H9 (cell line): Measurements from ENCODE around the gene DELE1. TPM values are rescaled to one million over a fixed set of nuclear protein-coding genes. Genes with fewer than 3 reads are reported as not detected.

Experiments used
- DNase-seq: peaks from one replicate; pipeline ENCODE4 v3.0.0-alpha.2; 2017
- H2AFZ ChIP-seq: one replicate; pipeline ENCODE4 v1.6.1; 2013; ENCODE audit warnings: mild to moderate bottlenecking, low read length, control low read depth, moderate library complexity
- H2AK5ac ChIP-seq: 2 replicates; pipeline ENCODE4 v1.6.1; 2013; ENCODE audit warnings: low read length, control low read depth, mixed read lengths; ENCODE audit not compliant: insufficient read length
- H2BK120ac ChIP-seq: one replicate; pipeline ENCODE4 v1.6.1; 2013; ENCODE audit warnings: low read depth, mild to moderate bottlenecking, low read length, control low read depth, inconsistent platforms; ENCODE audit not compliant: poor library complexity, severe bottlenecking
- H2BK12ac ChIP-seq: 2 replicates; pipeline ENCODE4 v1.6.1; 2013; ENCODE audit warnings: low read length, control low read depth, mixed read lengths, low read depth; ENCODE audit not compliant: insufficient read length
- H2BK15ac ChIP-seq: 2 replicates; pipeline ENCODE4 v1.6.1; 2013; ENCODE audit warnings: low read depth, low read length, control low read depth
- H2BK20ac ChIP-seq: one replicate; pipeline ENCODE4 v1.6.1; 2013; ENCODE audit warnings: low read depth, mild to moderate bottlenecking, low read length, control low read depth, inconsistent platforms; ENCODE audit not compliant: poor library complexity, severe bottlenecking
- H2BK5ac ChIP-seq: 2 replicates; pipeline ENCODE4 v1.6.1; 2013; ENCODE audit warnings: low read length, control low read depth, mixed read lengths; ENCODE audit not compliant: insufficient read length
- H3K14ac ChIP-seq: 2 replicates; pipeline ENCODE4 v1.6.1; 2013; ENCODE audit warnings: low read length, control low read depth; ENCODE audit not compliant: insufficient read depth
- H3K18ac ChIP-seq: 2 replicates; pipeline ENCODE4 v1.6.1; 2013; ENCODE audit warnings: low read depth, mild to moderate bottlenecking, mixed read lengths, low read length, control low read depth; ENCODE audit not compliant: insufficient read length
- H3K23ac ChIP-seq: 2 replicates; pipeline ENCODE4 v1.6.1; 2013; ENCODE audit warnings: low read length, control low read depth, mixed read lengths, low read depth; ENCODE audit not compliant: insufficient read length
- H3K23me2 ChIP-seq: 2 replicates; pipeline ENCODE4 v1.6.1; 2013; ENCODE audit warnings: low read depth, mild to moderate bottlenecking, mixed read lengths, low read length, control low read depth; ENCODE audit not compliant: insufficient read length, poor library complexity, severe bottlenecking
- H3K27ac ChIP-seq: 2 replicates; pipeline ENCODE4 v1.5.1; 2013; ENCODE audit warnings: low read length, control low read depth, mixed read lengths, low read depth; ENCODE audit not compliant: insufficient read length
- H3K27me3 ChIP-seq: 2 replicates; pipeline ENCODE4 v1.6.1; 2013; ENCODE audit warnings: low read length, control low read depth, inconsistent platforms; ENCODE audit not compliant: insufficient read depth
- H3K4ac ChIP-seq: 2 replicates; pipeline ENCODE4 v1.6.1; 2013; ENCODE audit warnings: low read depth, mild to moderate bottlenecking, control low read depth, inconsistent platforms, low read length, moderate library complexity
- H3K4me1 ChIP-seq: 2 replicates; pipeline ENCODE4 v1.6.1; 2013; ENCODE audit warnings: low read length, control low read depth, inconsistent platforms; ENCODE audit not compliant: insufficient read depth
- H3K4me2 ChIP-seq: 2 replicates; pipeline ENCODE4 v1.6.1; 2013; ENCODE audit warnings: low read length, control low read depth, mixed read lengths; ENCODE audit not compliant: insufficient read length, insufficient read depth
- H3K56ac ChIP-seq: 2 replicates; pipeline ENCODE4 v1.6.1; 2013; ENCODE audit warnings: low read depth, mild to moderate bottlenecking, mixed read lengths, low read length, control low read depth; ENCODE audit not compliant: insufficient read length
- H3K79me1 ChIP-seq: 2 replicates; pipeline ENCODE4 v1.6.1; 2013; ENCODE audit warnings: low read depth, mild to moderate bottlenecking, moderate library complexity, low read length, control low read depth, inconsistent platforms; ENCODE audit not compliant: insufficient read depth, poor library complexity, severe bottlenecking
- H3K79me2 ChIP-seq: 2 replicates; pipeline ENCODE4 v1.6.1; 2013; ENCODE audit warnings: low read length, control low read depth, inconsistent platforms; ENCODE audit not compliant: insufficient read depth
- H3K9ac ChIP-seq: 2 replicates; pipeline ENCODE4 v1.6.1; 2013; ENCODE audit warnings: low read length, control low read depth, mixed read lengths; ENCODE audit not compliant: insufficient read length; ENCODE audit errors: extremely low read depth
- H3K9me3 ChIP-seq: one replicate; pipeline ENCODE4 v1.6.1; 2013; ENCODE audit warnings: low read depth, low read length, inconsistent platforms; ENCODE audit not compliant: control insufficient read depth
- H3T11ph ChIP-seq: one replicate; pipeline ENCODE4 v1.6.1; 2013; ENCODE audit warnings: mild to moderate bottlenecking, low read length, control low read depth, inconsistent platforms
- H4K20me1 ChIP-seq: one replicate; pipeline ENCODE4 v1.6.1; 2013; ENCODE audit not compliant: control insufficient read depth, insufficient read length, insufficient read depth
- H4K5ac ChIP-seq: 2 replicates; pipeline ENCODE4 v1.6.1; 2013; ENCODE audit warnings: low read depth, mild to moderate bottlenecking, mixed read lengths, low read length, control low read depth; ENCODE audit not compliant: insufficient read length
- H4K8ac ChIP-seq: replicated peaks from 2 replicates; pipeline ENCODE4 v1.6.1; 2013; ENCODE audit warnings: low read length, control low read depth, mixed read lengths, low read depth; ENCODE audit not compliant: insufficient read length
- H4K91ac ChIP-seq: 2 replicates; pipeline ENCODE4 v1.6.1; 2013; ENCODE audit warnings: low read depth, mild to moderate bottlenecking, moderate library complexity, mixed read lengths, low read length, control low read depth; ENCODE audit not compliant: insufficient read length
- H3K27ac Mint-ChIP-seq, 3 experiments: 2 replicates in 2 of 3; 3 replicates in 1 of 3; pipeline ENCODE4 v1.8.0; 2020 to 2021; ENCODE audit warnings: mixed read lengths in 3 of 3, mild to moderate bottlenecking in 1 of 3, moderate library complexity in 1 of 3
- H3K27me3 Mint-ChIP-seq: 2 replicates; pipeline ENCODE4 v1.8.0; 2021; ENCODE audit warnings: low read depth, mild to moderate bottlenecking, moderate library complexity, mixed read lengths
- H3K36me3 Mint-ChIP-seq, 3 experiments: 2 replicates in 2 of 3; 3 replicates in 1 of 3; pipeline ENCODE4 v1.8.0; 2020 to 2021; ENCODE audit warnings: low read depth in 3 of 3, mixed read lengths in 3 of 3; ENCODE audit not compliant: insufficient read depth in 1 of 3
- H3K4me1 Mint-ChIP-seq, 2 experiments: 2 replicates each; pipeline ENCODE4 v1.8.0; 2020; ENCODE audit warnings: mixed read lengths in 2 of 2
- H3K4me3 Mint-ChIP-seq, 2 experiments: 2 replicates in 1 of 2; 3 replicates in 1 of 2; pipeline ENCODE4 v1.8.0; 2020 to 2021; ENCODE audit warnings: mild to moderate bottlenecking in 2 of 2, mixed read lengths in 2 of 2, moderate library complexity in 1 of 2
- H3K9me3 Mint-ChIP-seq, 2 experiments: 2 replicates in 1 of 2; 3 replicates in 1 of 2; pipeline ENCODE4 v1.8.0; 2020; ENCODE audit warnings: mild to moderate bottlenecking in 2 of 2, mixed read lengths in 2 of 2, moderate library complexity in 1 of 2
- CTCF ChIP-seq: fragments of 200-600 bp; sonication (generic); conservative IDR thresholded peaks from 3 replicates; pipeline ENCODE4 v1.8.0; 2021; ENCODE audit warnings: antibody characterized with exemption, mild to moderate bottlenecking
- WGBS: extraction: QIAGEN DNeasy Blood & Tissue Kit; methylation state at CpG from one replicate; pipeline ENCODE4 v1.1.7; 2013; ENCODE audit warnings: missing lambda C conversion rate, low lambda C conversion rate, mixed read lengths; ENCODE audit not compliant: insufficient read length; ENCODE audit errors: extremely low coverage; 5-methylcytosine and 5-hydroxymethylcytosine counted together
- total RNA-seq: library from RNA; stranded (reverse); gene quantifications from 2 replicates; pipeline ENCODE4 v1.2.1, GENCODE V29; 2021

DELE1 gene
- total RNA-seq, 1 experiment from 2014 or later, result 75.3 TPM

GRCh38 chr5:141969783-141970771 is 46.4 kb downstream of the DELE1 start:
- no peak overlapping the region for H2AFZ ChIP-seq
- H4K8ac ChIP-seq, result no peak overlapping the region
- no peak overlapping the region for H3K27ac ChIP-seq
- no peak overlapping the region for H2BK5ac ChIP-seq
- no peak overlapping the region for H2AK5ac ChIP-seq
- H3K4me3 Mint-ChIP-seq, result peak overlapping the region; percentile 86 to 93
- peak overlapping the region in 2 of 3 experiments; percentile 30 to 83; a peak in 4 of 7 replicates for H3K27ac Mint-ChIP-seq
- no peak overlapping the region for H4K5ac ChIP-seq
- H3K27me3 Mint-ChIP-seq, result no peaks in the 10 kb centered on the region
- H3K23ac ChIP-seq, result no peak overlapping the region
- no peak overlapping the region for H2BK12ac ChIP-seq
- no peak for TF ChIP-seq CTCF
- no peak overlapping the region for H3K56ac ChIP-seq
- no peak overlapping the region for H3K14ac ChIP-seq
- H3K36me3 Mint-ChIP-seq, result peaks cover 2 to 19% (median 13%) of the 10 kb centered on the region in 3 experiments; a peak in 5 of 7 replicates
- no peak overlapping the region for H2BK120ac ChIP-seq
- no peak overlapping the region for H4K91ac ChIP-seq
- H3K9me3 Mint-ChIP-seq, result no peaks in the 10 kb centered on the region
- peaks cover 18 to 19% of the 10 kb centered on the region in 2 experiments for H3K4me1 Mint-ChIP-seq
- H3K4me2 ChIP-seq, result peak overlapping the region; percentile 68
- peaks cover 4% of the 10 kb centered on the region for H3K23me2 ChIP-seq
- H3K18ac ChIP-seq, result no peak overlapping the region
- DNase-seq, result no peak
- H3K4me1 ChIP-seq, result peaks cover 2% of the 10 kb centered on the region; the same call in 1 of the 2 replicates
- no peak overlapping the region for H3T11ph ChIP-seq
- no peak overlapping the region for H2BK15ac ChIP-seq
- H3K9ac ChIP-seq, result peak overlapping the region; percentile 59
- H3K27me3 ChIP-seq, result no peaks in the 10 kb centered on the region
- H3K4ac ChIP-seq, result no peak overlapping the region
- H4K20me1 ChIP-seq, result no peaks in the 10 kb centered on the region
- no peaks in the 10 kb centered on the region for H3K79me1 ChIP-seq
- H3K9me3 ChIP-seq, result no peaks in the 10 kb centered on the region
- no CpG with 5 or more reads among the region's 2 CpGs for WGBS
- no peak overlapping the region for H2BK20ac ChIP-seq
- H3K79me2 ChIP-seq, result no peaks in the 10 kb centered on the region
